K562 (cell line): Measurements from ENCODE around the gene AP2M1. TPM values are rescaled to one million over a fixed set of nuclear protein-coding genes. Genes with fewer than 3 reads are reported as not detected.

Experiments
- ATAC-seq: fragments of 200-7000 bp; cut with Tn5 transposase; 3 replicates; pipeline ENCODE4 v1.9.1; 2020; ENCODE audit warnings: moderate library complexity
- BruUV-seq: library from RNA; stranded (reverse); fragments of 400-500 nt; replicated peaks from 2 replicates; lab custom pipeline; 2021; lab: Mats Ljungman, UMichigan
- CTCF ChIA-PET: fragments of 300-600 bp; formaldehyde crosslinking; extraction: SDS; loops from one replicate; lab custom pipeline; 2021; ENCODE audit warnings: low intra/inter-chr PET ratio; lab: Yijun Ruan, JAX
- POLR2A ChIA-PET: fragments of 300-600, 350-650 bp; sonication (Branson Sonifier 250); formaldehyde crosslinking; extraction: SDS; loops from one replicate; lab custom pipeline; 2021; ENCODE audit warnings: antibody characterized with exemption, inconsistent platforms; lab: Yijun Ruan, JAX
- DNase-seq, 4 experiments: peaks; one replicate each; pipeline versions ENCODE4 v3.0.0 to v3.0.0-alpha.2; 2011 to 2018; ENCODE audit warnings: low spot score in 3 of 4, mixed read lengths in 3 of 4; ENCODE audit errors: extremely low read depth in 1 of 4
- FAIRE-seq: peaks from 2 replicates; lab custom pipeline; 2011; peaks lifted over from hg19 to GRCh38; lab: Jason Lieb, UNC
- H2AFZ ChIP-seq: 2 replicates; pipeline ENCODE4 v1.6.0; 2011; ENCODE audit warnings: low read depth, low read length, control low read depth, inconsistent platforms
- H3K27ac ChIP-seq: fragments of 200-600 bp; 3 replicates; pipeline ENCODE4 v1.8.0; 2011; ENCODE audit warnings: low read depth, mild to moderate bottlenecking, control low read depth, inconsistent platforms, low read length, moderate library complexity, mixed read lengths; ENCODE audit errors: extremely low read depth
- H3K27me3 ChIP-seq, 2 experiments: fragments of 300-600 bp in 1 of 2; 2 replicates in 1 of 2; 3 replicates in 1 of 2; pipeline versions ENCODE4 v1.6.0 to v1.8.0; 2011; ENCODE audit warnings: inconsistent platforms in 2 of 2, low read length in 2 of 2, mild to moderate bottlenecking in 1 of 2, mixed read lengths in 1 of 2, moderate library complexity in 1 of 2; ENCODE audit not compliant: control insufficient read depth in 2 of 2, insufficient read depth in 2 of 2
- H3K36me3 ChIP-seq: fragments of 300-600 bp; 3 replicates; pipeline ENCODE4 v1.8.0; 2011; ENCODE audit warnings: mild to moderate bottlenecking, low read length, inconsistent platforms; ENCODE audit not compliant: control insufficient read depth, insufficient read depth
- H3K4me1 ChIP-seq, 2 experiments: fragments of 200-600 bp in 1 of 2; replicated peaks in 1 of 2; 2 replicates in 1 of 2; 3 replicates in 1 of 2; pipeline versions ENCODE4 v1.5.1 to v1.8.0; 2011; ENCODE audit warnings: inconsistent platforms in 2 of 2, low read length in 2 of 2, mild to moderate bottlenecking in 1 of 2, mixed read lengths in 1 of 2, moderate library complexity in 1 of 2; ENCODE audit not compliant: control insufficient read depth in 2 of 2, insufficient read depth in 2 of 2
- H3K4me2 ChIP-seq: 2 replicates; pipeline ENCODE4 v1.6.1; 2011; ENCODE audit warnings: low read length, control low read depth, inconsistent platforms, mixed read lengths; ENCODE audit not compliant: insufficient read depth
- H3K4me3 ChIP-seq: fragments of 200-600 bp; sonication (generic), shearing (Covaris generic); 2 replicates; pipeline ENCODE4 v1.5.1; 2016; ENCODE audit warnings: control low read depth, inconsistent platforms
- H3K79me2 ChIP-seq: fragments of 200-600 bp; 3 replicates; pipeline ENCODE4 v1.8.0; 2011; ENCODE audit warnings: low read length, inconsistent platforms; ENCODE audit not compliant: control insufficient read depth, insufficient read depth
- H3K9ac ChIP-seq, 2 experiments: 2 replicates each; pipeline versions ENCODE4 v1.6.0 to v1.6.1; 2011; ENCODE audit warnings: low read depth in 2 of 2, low read length in 2 of 2, control low read depth in 1 of 2, inconsistent platforms in 1 of 2, mild to moderate bottlenecking in 1 of 2, mixed read lengths in 1 of 2; ENCODE audit not compliant: insufficient read depth in 1 of 2
- H3K9me1 ChIP-seq: one replicate; pipeline ENCODE4 v1.6.0; 2011; ENCODE audit warnings: inconsistent platforms, mild to moderate bottlenecking, low read length, moderate library complexity; ENCODE audit not compliant: control insufficient read depth, insufficient read depth
- H3K9me3 ChIP-seq: replicated peaks from 2 replicates; pipeline ENCODE4 v1.5.1; 2011; ENCODE audit warnings: low read depth, low read length, inconsistent platforms; ENCODE audit not compliant: control insufficient read depth, insufficient read depth
- H4K20me1 ChIP-seq: replicated peaks from 2 replicates; pipeline ENCODE4 v1.6.1; 2011; ENCODE audit warnings: low read length, inconsistent platforms, mixed read lengths; ENCODE audit not compliant: control insufficient read depth, insufficient read depth
- ARID1B ChIP-seq: fragments of 450-650 bp; IDR thresholded peaks from 2 replicates; pipeline ENCODE4 v1.6.1; 2016; ENCODE audit warnings: antibody characterized with exemption, mild to moderate bottlenecking, inconsistent platforms
- ASH1L ChIP-seq: fragments of 450-650 bp; IDR thresholded peaks from 2 replicates; pipeline ENCODE4 v1.6.1; 2018; ENCODE audit warnings: borderline replicate concordance, mild to moderate bottlenecking, low read depth; ENCODE audit not compliant: partially characterized antibody
- CXXC5 ChIP-seq: fragments of 250-450 bp; sonication (Bioruptor Pico); IDR thresholded peaks from 2 replicates; pipeline ENCODE4 v1.8.0; 2022; ENCODE audit warnings: inconsistent platforms, mild to moderate bottlenecking, moderate library complexity
- ETV6 ChIP-seq, 3 experiments: fragments of 150-350 bp in 1 of 3; sonication (generic) in 1 of 3; formaldehyde crosslinking in 1 of 3; IDR thresholded peaks; 2 replicates each; pipeline versions ENCODE4 v1.6.1 to v1.8.0; 2014 to 2022; ENCODE audit warnings: borderline replicate concordance in 2 of 3, low read depth in 2 of 3, antibody characterized with exemption in 1 of 3, low read length in 1 of 3, mild to moderate bottlenecking in 1 of 3, missing genetic modification reagents in 1 of 3
- HCFC1 ChIP-seq: IDR thresholded peaks from 2 replicates; pipeline ENCODE4 v1.6.1; 2012; ENCODE audit warnings: low read depth, low read length, improper control_type of control experiment
- KDM5B ChIP-seq: fragments of 200-600 bp; sonication (generic); IDR thresholded peaks from 2 replicates; pipeline ENCODE4 v1.6.1; 2012; ENCODE audit warnings: low read depth, mild to moderate bottlenecking, moderate library complexity, low read length, control low read depth, inconsistent platforms; ENCODE audit not compliant: insufficient replicate concordance
- NFIC ChIP-seq: fragments of 450-650 bp; IDR thresholded peaks from 2 replicates; pipeline ENCODE4 v1.6.1; 2017; ENCODE audit warnings: mild to moderate bottlenecking, inconsistent platforms
- NUFIP1 ChIP-seq: fragments of 450-650 bp; IDR thresholded peaks from 2 replicates; pipeline ENCODE4 v1.6.1; 2018; ENCODE audit not compliant: partially characterized antibody
- RBFOX2 ChIP-seq: fragments of 200-400 bp; formaldehyde crosslinking; IDR thresholded peaks from 2 replicates; pipeline ENCODE4 v1.6.1; 2017; ENCODE audit warnings: low read depth, mild to moderate bottlenecking, low read length, moderate library complexity
- ZNF699 ChIP-seq: fragments of 250-450 bp; sonication (Bioruptor Pico); IDR thresholded peaks from 2 replicates; pipeline ENCODE4 v1.8.0; 2021; ENCODE audit warnings: mild to moderate bottlenecking, moderate library complexity; ENCODE audit not compliant: insufficient replicate concordance
- WGBS: fragments of 100-300 bp; shearing (Covaris generic); methylation state at CpG from one replicate; pipeline ENCODE4 v1.1.6; 2016; ENCODE audit warnings: low coverage, mixed read lengths; ENCODE audit not compliant: insufficient coverage; ENCODE audit errors: missing lambda C conversion rate; 5-methylcytosine and 5-hydroxymethylcytosine counted together
- in situ Hi-C: fragments of 300-500 bp; cut with MboI; formaldehyde crosslinking; loops from 4 replicates; pipeline ENCODE4 v1.15.0; 2018; ENCODE audit warnings: inconsistent platforms, mixed read lengths
- intact Hi-C: fragments of 100-400 bp; cut with micrococcal nuclease; formaldehyde crosslinking; loops from 2 replicates; pipeline ENCODE4 v1.14.2; 2022
- polyA plus RNA-seq, 8 experiments: library from polyadenylated mRNA; depleted of rRNA in 4 of 8; stranded (reverse) in 5 of 8; unstranded in 3 of 8; fragments of >200 nt; fragmentation: Nextera tagmentation in 2 of 8; fragmentation: Illumina TruSeq in 1 of 8; extraction: Ambion mirVana in 2 of 8; extraction: Trizol in 1 of 8; gene quantifications; 2 replicates each; pipeline versions ENCODE4 v1.2.1 to v1.2.3, GENCODE V29; 2011 to 2014; ENCODE audit warnings: inconsistent platforms in 1 of 8, missing spikeins in 1 of 8
- total RNA-seq, 7 experiments: library from RNA; depleted of rRNA in 6 of 7; stranded (reverse); fragments of >200 nt in 6 of 7; fragmentation: Illumina TruSeq in 2 of 7; extraction: Trizol in 2 of 7; gene quantifications; 2 replicates each; pipeline versions ENCODE4 v1.2.1 to v1.2.3, GENCODE V29; 2011 to 2021; ENCODE audit warnings: low replicate concordance in 1 of 7
- TF ChIP-seq, protein P1 (sequence below), 2 experiments: fragments of 450-650 bp in 1 of 2; IDR thresholded peaks; 2 replicates each; pipeline ENCODE4 v1.6.1; 2011 to 2017; ENCODE audit warnings: low read depth in 2 of 2, antibody characterized with exemption in 1 of 2, borderline replicate concordance in 1 of 2, low read length in 1 of 2, mild to moderate bottlenecking in 1 of 2, mixed read lengths in 1 of 2; ENCODE audit not compliant: control insufficient read depth in 1 of 2

Gene AP2M1
- total and polyA plus RNA-seq, 9 of the 15 experiments (the other 6 are each of a cell fraction or from before 2014, with no cell fraction given), result 118 to 505 (median 296) TPM

DNA sequence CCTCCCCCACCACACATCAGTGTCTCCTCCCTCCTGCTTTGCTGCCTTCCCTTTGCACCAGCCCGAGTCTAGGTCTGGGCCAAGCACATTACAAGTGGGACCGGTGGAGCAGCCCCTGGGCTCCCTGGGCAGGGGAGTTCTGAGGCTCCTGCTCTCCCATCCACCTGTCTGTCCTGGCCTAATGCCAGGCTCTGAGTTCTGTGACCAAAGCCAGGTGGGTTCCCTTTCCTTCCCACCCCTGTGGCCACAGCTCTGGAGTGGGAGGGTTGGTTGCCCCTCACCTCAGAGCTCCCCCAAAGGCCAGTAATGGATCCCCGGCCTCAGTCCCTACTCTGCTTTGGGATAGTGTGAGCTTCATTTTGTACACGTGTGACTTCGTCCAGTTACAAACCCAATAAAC, 9.0 kb downstream of the AP2M1 start:
- intact Hi-C loops, result loop anchor here (2.0 kb wide), 1 partner anchor 49 kb away; the partner anchor contains the start of gene EIF2B5
- H3K36me3 ChIP-seq, result peaks cover 83% of the 10 kb centered on the region
- FAIRE-seq, result no peak

DNA sequence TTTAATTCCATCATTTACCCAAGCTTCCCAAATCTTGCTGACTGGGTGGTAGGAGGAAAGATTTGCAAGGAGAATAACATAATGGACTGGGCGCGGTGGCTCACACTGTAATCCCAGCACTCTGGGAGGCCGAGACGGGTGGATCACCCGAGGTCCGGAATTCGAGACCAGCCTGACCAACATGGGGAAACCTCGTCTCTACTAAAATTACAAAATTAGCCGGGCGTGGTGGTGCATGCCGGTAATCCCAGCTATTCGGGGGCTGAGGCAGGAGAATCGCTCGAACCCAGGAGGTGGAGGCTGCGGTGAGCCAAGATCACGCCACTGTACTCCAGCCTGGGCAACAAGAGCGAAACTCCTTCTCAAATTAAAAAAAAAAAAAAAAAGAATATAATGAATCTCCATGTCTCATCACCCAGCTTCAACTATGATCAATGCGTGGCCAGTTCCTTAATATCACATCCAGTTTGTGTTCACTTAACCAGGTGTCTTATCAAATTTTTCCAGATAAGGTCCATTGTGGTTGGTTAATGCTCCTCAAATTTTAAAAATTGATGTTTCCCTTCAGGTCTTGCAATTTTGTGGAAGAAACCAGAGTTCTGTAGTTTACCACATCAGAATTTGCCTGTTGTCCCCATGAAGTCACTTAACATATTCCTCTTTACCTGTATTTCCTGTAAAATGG, 10.0 kb downstream of the AP2M1 start:
- Histone ChIP-seq H3K4me2 (peak overlapping the region; percentile 71), H3K27me3 (no peaks in the 10 kb centered on the region), H2AFZ (0 out of 2 replicates have a peak overlapping the region, but pooled peaks have one; percentile 78), H3K79me2 (peaks cover 31% of the 10 kb centered on the region), H3K36me3 (peaks cover 83% of the 10 kb centered on the region), H4K20me1 (0 out of 2 replicates have a peak, but pooled peaks cover 3% of the 10 kb centered on the region), H3K27ac (peak overlapping the region; percentile 93), H3K9ac (peak overlapping the region in 1 of 2 experiments; percentile 76; a peak in 3 of 4 replicates), H3K9me3 (no peaks in the 10 kb centered on the region), H3K4me1 (peaks cover 20 to 32% of the 10 kb centered on the region in 2 experiments), H3K9me1 (peaks cover 4% of the 10 kb centered on the region), H3K4me3 (no peak overlapping the region)
- BruUV-seq, result no TSS peak
- ChIA-PET POLR2A (interaction anchor here (0.7 to 3.5 kb wide), 10 partner anchors 8 to 43 kb away, joined by 3 to 20 read pairs (median 6); partner anchors contain the start of gene AP2M1), CTCF (no interaction called here)
- FAIRE-seq (peak; percentile 42), DNase-seq (no peak), ATAC-seq (no peak)
- in situ Hi-C loops, result no loop called here
- intact Hi-C loops, result loop anchor here (2.0 kb wide), 1 partner anchor 50 kb away; the partner anchor contains the start of gene EIF2B5
- WGBS, result 87% methylated on average over 17 of the region's 18 CpGs
- TF ChIP-seq ZNF699 (CRISPR knock-in tag), result no peak
- 0 out of 2 replicates have a peak, but pooled peaks have one; percentile 7 for TF ChIP-seq ARID1B
- TF ChIP-seq CXXC5, result no peak
- TF ChIP-seq, protein P1, sequence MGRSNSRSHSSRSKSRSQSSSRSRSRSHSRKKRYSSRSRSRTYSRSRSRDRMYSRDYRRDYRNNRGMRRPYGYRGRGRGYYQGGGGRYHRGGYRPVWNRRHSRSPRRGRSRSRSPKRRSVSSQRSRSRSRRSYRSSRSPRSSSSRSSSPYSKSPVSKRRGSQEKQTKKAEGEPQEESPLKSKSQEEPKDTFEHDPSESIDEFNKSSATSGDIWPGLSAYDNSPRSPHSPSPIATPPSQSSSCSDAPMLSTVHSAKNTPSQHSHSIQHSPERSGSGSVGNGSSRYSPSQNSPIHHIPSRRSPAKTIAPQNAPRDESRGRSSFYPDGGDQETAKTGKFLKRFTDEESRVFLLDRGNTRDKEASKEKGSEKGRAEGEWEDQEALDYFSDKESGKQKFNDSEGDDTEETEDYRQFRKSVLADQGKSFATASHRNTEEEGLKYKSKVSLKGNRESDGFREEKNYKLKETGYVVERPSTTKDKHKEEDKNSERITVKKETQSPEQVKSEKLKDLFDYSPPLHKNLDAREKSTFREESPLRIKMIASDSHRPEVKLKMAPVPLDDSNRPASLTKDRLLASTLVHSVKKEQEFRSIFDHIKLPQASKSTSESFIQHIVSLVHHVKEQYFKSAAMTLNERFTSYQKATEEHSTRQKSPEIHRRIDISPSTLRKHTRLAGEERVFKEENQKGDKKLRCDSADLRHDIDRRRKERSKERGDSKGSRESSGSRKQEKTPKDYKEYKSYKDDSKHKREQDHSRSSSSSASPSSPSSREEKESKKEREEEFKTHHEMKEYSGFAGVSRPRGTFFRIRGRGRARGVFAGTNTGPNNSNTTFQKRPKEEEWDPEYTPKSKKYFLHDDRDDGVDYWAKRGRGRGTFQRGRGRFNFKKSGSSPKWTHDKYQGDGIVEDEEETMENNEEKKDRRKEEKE (IDR thresholded peaks at IDR 0.05; ENCODE audit: borderline replicate concordance in 1 of 2, control insufficient read depth in 1 of 2, low read depth in 2 of 2, low read length in 1 of 2), result no peak
- TF ChIP-seq ASH1L, result no peak
- no peak for TF ChIP-seq HCFC1
- TF ChIP-seq KDM5B, result no peak

More for the DNA sequence above, 9.0 kb downstream of the AP2M1 start:
- DNase-seq (no peak), ATAC-seq (no peak)
- no peak overlapping the region; the same call in 2 of the 3 replicates for H3K27ac ChIP-seq
- 79% methylated on average over 5 of the region's 5 CpGs for WGBS
- TF ChIP-seq NUFIP1 (no peak), ETV6 (IDR thresholded peaks at IDR 0.05; ENCODE audit: borderline replicate concordance in 1 of 2, low read depth in 2 of 2, low read length in 1 of 2) (no peak), ETV6 (CRISPR knock-in tag; IDR thresholded peaks at IDR 0.05; ENCODE audit: borderline replicate concordance) (no peak), NFIC (peak; percentile 68), RBFOX2 (peak; percentile 45)
- in situ Hi-C loops, result no loop called here
- no peak overlapping the region for H2AFZ ChIP-seq
- H3K9ac ChIP-seq, result peak overlapping the region in 1 of 2 experiments; percentile 73; a peak in 2 of 4 replicates
- peaks cover 31% of the 10 kb centered on the region for H3K79me2 ChIP-seq
- ChIA-PET POLR2A (interaction anchor here (0.6 to 1.9 kb wide), 10 partner anchors 9 to 57 kb away, joined by 3 to 14 read pairs (median 4); partner anchors contain the start of gene AP2M1), CTCF (no interaction called here)
- H4K20me1 ChIP-seq, result peaks cover 6% of the 10 kb centered on the region; the same call in 1 of the 2 replicates
- H3K9me3 ChIP-seq, result no peaks in the 10 kb centered on the region
- H3K4me1 ChIP-seq, result peaks cover 20 to 37% of the 10 kb centered on the region in 2 experiments
- BruUV-seq, result no TSS peak
- H3K4me3 ChIP-seq, result no peak overlapping the region
- no peaks in the 10 kb centered on the region for H3K27me3 ChIP-seq
- H3K9me1 ChIP-seq, result peaks cover 4% of the 10 kb centered on the region
- no peak overlapping the region for H3K4me2 ChIP-seq
